ENCODE data around the gene FBXL20. TPM values are rescaled to one million over a fixed set of nuclear protein-coding genes. Genes with fewer than 3 reads are reported as not detected.

FBXL20 gene
- total RNA-seq, 1 experiment from 2014 or later = 9.7 TPM

- TF ChIP-seq IRF2 (CRISPR knock-in tag; IDR thresholded peaks at IDR 0.05; ENCODE audit: borderline replicate concordance, low read depth) = no peak
Observed at GRCh38 chr17:39229274-39229913, 172.0 kb downstream of the FBXL20 start (continued).

GRCh38 chr17:39227364-39227919 is 174.0 kb downstream of the FBXL20 start:
- Mint-ChIP-seq H3K36me3 (no peaks in the 10 kb centered on the region), H3K4me3 (no peak overlapping the region), H3K27ac (no peak overlapping the region), H3K27me3 (ENCODE audit: low read depth) (peaks cover 47% of the 10 kb centered on the region), H3K9me3 (no peaks in the 10 kb centered on the region), H3K4me1 (peaks cover 23% of the 10 kb centered on the region)
- CTCF ChIA-PET = interaction anchor here (0.6 to 1.1 kb wide), 4 partner anchors 8 to 82 kb away, joined by 3 to 7 read pairs (median 5); no protein-coding TSS in a partner anchor
- ATAC-seq (no peak), DNase-seq (ENCODE audit: low spot score) (no peak)
- TF ChIP-seq JUN (CRISPR knock-in tag; IDR thresholded peaks at IDR 0.05) (no peak), FOXP4 (CRISPR knock-in tag; IDR thresholded peaks at IDR 0.05) (no peak), PRRX2 (CRISPR knock-in tag; IDR thresholded peaks at IDR 0.05) (no peak), FOXJ3 (CRISPR knock-in tag; IDR thresholded peaks at IDR 0.05; ENCODE audit: borderline replicate concordance) (no peak), AFF4 (CRISPR knock-in tag; IDR thresholded peaks at IDR 0.05; ENCODE audit: borderline replicate concordance) (no peak), E2F1 (CRISPR knock-in tag; IDR thresholded peaks at IDR 0.05) (no peak), SP1 (CRISPR knock-in tag; conservative IDR thresholded peaks at IDR 0.05) (no peak), STAT6 (CRISPR knock-in tag; conservative IDR thresholded peaks at IDR 0.05; ENCODE audit: low read depth) (no peak), KAT7 (CRISPR knock-in tag; IDR thresholded peaks at IDR 0.05; ENCODE audit: borderline replicate concordance) (no peak)
- POLR2A ChIA-PET = interaction anchor here (0.6 kb wide), 1 partner anchor 401 kb away, joined by 3 read pairs; no protein-coding TSS in a partner anchor

All from WTC11 (cell line).